HCT116 (cell line): ENCODE measurements around the gene TMTC3.

ENCODE experiments used
- POLR2A ChIP-seq: IDR thresholded peaks from 2 replicates; pipeline ENCODE4 v1.7.0; 2011; ENCODE audit warnings: borderline replicate concordance; ENCODE audit not compliant: insufficient read depth, insufficient read length; ENCODE audit errors: extremely low read depth
- TF ChIP-seq, protein P1 (sequence below): IDR thresholded peaks from 2 replicates; pipeline ENCODE4 v1.6.1; 2012; ENCODE audit warnings: low read depth
- TF ChIP-seq, protein P2 (sequence below), 3 experiments: fragments of 200-600 bp in 1 of 3; sonication (generic) in 1 of 3; IDR thresholded peaks in 2 of 3; conservative IDR thresholded peaks in 1 of 3; 2 replicates each; pipeline ENCODE4 v1.5.1; 2012 to 2017; ENCODE audit warnings: low read depth in 2 of 3, low read length in 2 of 3, antibody characterized with exemption in 1 of 3, borderline replicate concordance in 1 of 3, control low read depth in 1 of 3, mild to moderate bottlenecking in 1 of 3, mixed read lengths in 1 of 3, mixed run types in 1 of 3, moderate library complexity in 1 of 3; ENCODE audit not compliant: insufficient read depth in 1 of 3

DNA sequence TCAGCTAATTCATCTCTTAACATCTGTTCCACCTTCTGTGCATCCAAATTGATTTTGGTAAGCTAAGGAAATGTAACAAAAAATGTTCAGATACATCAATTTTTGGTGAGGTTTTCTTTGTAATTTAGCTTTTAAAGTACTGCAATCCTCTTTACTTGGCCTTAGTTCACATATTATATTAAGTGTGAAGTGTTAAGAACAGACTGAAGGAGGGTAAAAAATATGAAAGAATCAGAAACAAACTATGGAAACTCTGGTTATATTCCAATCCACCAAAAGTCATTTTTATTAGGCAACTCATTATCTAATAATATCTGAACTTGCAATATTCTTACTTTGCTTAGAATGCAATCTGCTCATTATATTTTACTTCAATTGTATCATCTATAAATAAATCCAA, 49.3 kb upstream of the TMTC3 start:
- TF ChIP-seq, protein P1, sequence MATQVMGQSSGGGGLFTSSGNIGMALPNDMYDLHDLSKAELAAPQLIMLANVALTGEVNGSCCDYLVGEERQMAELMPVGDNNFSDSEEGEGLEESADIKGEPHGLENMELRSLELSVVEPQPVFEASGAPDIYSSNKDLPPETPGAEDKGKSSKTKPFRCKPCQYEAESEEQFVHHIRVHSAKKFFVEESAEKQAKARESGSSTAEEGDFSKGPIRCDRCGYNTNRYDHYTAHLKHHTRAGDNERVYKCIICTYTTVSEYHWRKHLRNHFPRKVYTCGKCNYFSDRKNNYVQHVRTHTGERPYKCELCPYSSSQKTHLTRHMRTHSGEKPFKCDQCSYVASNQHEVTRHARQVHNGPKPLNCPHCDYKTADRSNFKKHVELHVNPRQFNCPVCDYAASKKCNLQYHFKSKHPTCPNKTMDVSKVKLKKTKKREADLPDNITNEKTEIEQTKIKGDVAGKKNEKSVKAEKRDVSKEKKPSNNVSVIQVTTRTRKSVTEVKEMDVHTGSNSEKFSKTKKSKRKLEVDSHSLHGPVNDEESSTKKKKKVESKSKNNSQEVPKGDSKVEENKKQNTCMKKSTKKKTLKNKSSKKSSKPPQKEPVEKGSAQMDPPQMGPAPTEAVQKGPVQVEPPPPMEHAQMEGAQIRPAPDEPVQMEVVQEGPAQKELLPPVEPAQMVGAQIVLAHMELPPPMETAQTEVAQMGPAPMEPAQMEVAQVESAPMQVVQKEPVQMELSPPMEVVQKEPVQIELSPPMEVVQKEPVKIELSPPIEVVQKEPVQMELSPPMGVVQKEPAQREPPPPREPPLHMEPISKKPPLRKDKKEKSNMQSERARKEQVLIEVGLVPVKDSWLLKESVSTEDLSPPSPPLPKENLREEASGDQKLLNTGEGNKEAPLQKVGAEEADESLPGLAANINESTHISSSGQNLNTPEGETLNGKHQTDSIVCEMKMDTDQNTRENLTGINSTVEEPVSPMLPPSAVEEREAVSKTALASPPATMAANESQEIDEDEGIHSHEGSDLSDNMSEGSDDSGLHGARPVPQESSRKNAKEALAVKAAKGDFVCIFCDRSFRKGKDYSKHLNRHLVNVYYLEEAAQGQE, result no peak
- TF ChIP-seq, protein P2, sequence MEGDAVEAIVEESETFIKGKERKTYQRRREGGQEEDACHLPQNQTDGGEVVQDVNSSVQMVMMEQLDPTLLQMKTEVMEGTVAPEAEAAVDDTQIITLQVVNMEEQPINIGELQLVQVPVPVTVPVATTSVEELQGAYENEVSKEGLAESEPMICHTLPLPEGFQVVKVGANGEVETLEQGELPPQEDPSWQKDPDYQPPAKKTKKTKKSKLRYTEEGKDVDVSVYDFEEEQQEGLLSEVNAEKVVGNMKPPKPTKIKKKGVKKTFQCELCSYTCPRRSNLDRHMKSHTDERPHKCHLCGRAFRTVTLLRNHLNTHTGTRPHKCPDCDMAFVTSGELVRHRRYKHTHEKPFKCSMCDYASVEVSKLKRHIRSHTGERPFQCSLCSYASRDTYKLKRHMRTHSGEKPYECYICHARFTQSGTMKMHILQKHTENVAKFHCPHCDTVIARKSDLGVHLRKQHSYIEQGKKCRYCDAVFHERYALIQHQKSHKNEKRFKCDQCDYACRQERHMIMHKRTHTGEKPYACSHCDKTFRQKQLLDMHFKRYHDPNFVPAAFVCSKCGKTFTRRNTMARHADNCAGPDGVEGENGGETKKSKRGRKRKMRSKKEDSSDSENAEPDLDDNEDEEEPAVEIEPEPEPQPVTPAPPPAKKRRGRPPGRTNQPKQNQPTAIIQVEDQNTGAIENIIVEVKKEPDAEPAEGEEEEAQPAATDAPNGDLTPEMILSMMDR (IDR thresholded peaks at IDR 0.05 in 2 of 3, conservative IDR thresholded peaks at IDR 0.05 in 1 of 3; ENCODE audit: borderline replicate concordance in 1 of 3, insufficient read depth in 1 of 3, low read depth in 2 of 3, low read length in 2 of 3), result no peak
- TF ChIP-seq POLR2A, result no peak
